Iris pigment epithelial cell (primary cell): ENCODE measurements around the gene SLCO3A1.
A peak's percentile ranks its signal among the peaks of the same experiment; 100 is the strongest.

Experiments
- DNase-seq: peaks from one replicate; pipeline ENCODE4 v3.0.0-alpha.2; 2011; ENCODE audit warnings: low read depth

The SLCO3A1 gene

GRCh38 chr15:92130244-92130643 lies 276.7 kb downstream of the SLCO3A1 start:
- DNase-seq: no peak

DNA sequence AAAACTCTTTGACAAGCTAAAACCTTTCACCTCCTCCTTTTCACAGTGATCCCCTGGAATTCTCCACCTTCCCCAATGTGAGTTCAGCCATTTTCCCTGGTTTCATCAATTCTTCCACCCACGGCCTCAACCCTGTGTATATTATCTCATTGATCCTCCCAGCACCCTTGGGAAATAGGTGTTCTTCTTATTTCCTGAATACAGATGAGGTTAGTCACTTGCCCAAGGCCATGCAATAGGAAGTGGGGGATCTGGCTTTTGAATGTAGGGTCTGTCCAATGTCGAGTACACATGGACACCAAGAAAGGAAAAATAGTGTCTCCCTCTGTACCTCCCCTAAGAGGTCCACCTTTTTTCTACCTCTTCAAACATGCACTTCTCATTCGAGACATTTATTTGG lies 277.4 kb downstream of the SLCO3A1 start:
- no peak for DNase-seq

DNA sequence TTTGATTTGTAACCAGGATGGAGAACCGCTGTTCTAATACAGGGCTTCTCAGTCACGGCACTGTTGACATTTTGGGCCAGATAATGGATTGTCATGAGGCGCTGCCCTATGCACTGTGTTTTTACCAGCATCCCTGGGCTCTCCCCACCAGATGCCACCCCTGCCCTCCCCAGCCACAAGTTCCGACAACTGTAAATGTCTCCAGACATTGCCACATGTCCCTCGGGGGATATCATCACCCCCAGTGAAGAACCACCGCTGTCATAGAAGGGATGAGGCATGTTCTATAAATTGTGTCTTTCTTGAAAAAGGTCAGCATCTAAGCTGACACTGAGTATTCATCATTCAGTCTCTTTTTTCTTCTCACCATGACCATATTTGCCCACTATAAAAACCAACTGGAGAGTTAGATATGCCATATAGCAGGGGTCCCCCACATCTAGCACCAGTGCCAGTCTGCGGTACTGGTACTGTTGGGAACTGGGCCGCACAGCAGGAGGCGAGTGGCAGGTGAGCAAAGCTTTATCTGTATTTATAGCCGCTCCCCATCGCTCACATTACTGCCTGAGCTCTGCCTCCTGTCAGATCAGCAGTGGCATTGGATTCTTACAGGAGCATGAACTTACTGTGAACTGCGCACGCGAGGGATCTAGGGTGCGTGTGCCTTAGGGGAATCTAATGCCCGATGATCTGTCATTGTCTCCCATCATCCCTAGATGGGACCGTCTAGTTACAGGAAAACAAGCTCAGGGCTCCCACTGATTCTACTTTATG lies 279.7 kb downstream of the SLCO3A1 start:
- DNase-seq: no peak

GRCh38 chr15:92140796-92141195 lies 287.3 kb downstream of the SLCO3A1 start:
- peak; percentile 7 for DNase-seq

GRCh38 chr15:92141607-92142006 lies 288.1 kb downstream of the SLCO3A1 start:
- no peak for DNase-seq

DNA sequence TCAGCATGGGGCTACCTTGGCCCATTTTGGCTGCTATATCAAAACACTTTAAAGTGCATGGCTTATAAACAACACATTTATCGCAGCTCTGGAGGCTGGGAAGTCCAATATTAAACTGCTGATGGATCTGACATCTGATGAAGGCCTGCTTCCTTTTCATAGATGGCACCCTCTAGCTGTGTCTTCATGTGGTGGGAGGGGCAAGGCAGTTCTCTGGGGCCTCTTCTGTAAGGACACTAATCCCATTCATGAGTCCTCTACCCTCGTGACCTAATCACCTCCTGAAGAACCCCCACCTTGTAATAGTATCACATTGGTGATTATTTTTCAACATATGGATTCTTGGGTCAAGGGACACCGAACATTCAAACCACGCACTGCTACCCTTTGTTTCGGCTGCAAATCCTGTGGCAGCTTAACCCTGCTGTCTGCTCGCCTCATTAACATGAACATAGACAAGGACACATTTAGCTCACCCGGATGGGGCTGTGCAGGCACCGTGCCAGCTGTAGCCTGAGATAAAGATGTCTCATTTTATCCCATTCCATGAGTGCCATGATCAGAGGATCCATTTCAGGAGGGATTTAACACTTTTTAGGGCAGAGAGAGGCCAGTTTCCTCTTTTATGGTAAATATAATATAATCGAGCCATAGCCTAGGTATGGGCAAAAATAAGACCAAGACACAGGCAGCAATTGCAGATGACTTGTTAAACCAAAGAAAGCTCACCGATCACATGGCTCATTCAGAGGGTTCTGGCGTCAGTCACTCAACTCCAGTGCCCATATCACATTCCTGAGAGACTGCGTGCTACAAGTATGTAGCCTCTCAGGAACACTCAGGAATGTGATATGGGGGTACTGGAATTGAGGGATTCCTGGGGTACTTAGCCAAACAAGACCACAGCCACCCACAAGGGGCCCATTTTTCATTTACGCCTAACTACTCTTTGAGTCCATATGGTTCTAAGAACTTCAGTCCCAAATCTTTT lies 289.0 kb downstream of the SLCO3A1 start:
- no peak for DNase-seq

DNA sequence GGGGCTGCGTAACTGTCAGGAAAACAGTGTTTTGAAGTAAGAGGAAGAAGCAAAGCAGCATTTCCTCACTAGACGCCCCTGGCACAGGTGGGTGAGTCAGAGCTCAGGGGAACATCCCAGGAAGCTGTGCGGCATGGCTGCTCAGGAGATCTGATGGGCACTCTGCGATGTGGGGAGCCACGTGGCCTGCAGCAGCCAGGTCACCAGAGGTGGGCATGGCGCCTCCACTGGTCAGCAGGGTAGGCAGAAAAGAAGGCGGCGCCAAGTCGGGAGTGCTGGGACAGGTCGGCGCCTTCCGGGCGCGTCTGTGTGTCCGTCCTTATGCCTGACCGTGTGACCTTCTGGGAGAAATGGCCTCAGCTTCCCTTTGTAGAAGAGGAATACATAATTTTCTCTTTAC lies 290.3 kb downstream of the SLCO3A1 start:
- DNase-seq: no peak

DNA sequence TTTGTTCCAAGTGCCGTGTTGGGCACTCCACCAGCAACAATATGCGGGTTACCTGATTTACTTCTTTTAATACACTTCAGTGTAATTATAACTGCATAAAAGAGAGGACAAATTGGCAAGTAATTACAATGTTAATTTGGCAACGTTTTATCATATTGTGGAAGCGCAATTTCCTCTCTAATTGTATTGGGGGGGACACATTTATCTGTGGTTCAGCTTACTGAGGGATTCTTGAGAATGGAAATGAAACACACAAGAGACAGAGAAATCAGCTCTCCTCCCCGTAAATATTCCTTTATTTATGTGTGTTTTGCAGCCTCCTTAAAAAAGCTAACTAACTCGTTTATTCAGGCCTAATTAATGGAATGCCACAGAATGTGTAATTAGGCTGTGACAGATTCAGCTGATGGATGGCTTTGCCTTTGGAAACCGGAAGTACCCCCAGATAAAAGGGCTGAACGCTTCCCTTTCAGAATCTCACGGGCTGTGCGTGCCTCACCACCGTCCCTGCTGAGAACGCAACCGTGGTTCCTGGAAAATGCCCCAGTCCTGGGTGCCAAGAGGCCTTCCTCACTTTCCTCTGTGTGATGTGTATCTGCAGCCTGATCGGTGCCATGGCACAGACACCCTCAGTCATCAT lies 293.1 kb downstream of the SLCO3A1 start:
- DNase-seq: no peak

GRCh38 chr15:92149029-92149428 lies 295.5 kb downstream of the SLCO3A1 start:
- DNase-seq: no peak

DNA sequence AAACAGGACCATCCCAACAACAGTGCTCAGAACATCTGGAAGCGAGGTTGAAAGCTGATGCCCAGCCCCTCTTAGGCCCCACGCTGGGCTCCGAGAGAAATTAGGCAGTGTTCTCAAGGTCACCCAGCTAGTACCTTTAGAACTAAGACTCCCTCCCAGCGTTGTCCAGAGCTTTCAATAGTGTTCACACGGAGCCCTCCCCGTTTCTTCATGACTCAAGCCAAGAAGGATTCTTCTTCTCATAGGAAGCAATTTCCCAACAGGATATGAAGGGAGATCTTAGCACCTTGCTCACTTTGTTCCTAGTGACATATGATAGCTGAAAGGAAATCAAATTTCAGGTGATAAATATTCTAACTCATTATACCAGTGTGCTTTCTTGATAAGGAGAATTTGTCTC lies 296.0 kb downstream of the SLCO3A1 start:
- DNase-seq: no peak

- DNase-seq: no peak
Measured at GRCh38 chr15:92151168-92151567, 297.7 kb downstream of the SLCO3A1 start.

DNA sequence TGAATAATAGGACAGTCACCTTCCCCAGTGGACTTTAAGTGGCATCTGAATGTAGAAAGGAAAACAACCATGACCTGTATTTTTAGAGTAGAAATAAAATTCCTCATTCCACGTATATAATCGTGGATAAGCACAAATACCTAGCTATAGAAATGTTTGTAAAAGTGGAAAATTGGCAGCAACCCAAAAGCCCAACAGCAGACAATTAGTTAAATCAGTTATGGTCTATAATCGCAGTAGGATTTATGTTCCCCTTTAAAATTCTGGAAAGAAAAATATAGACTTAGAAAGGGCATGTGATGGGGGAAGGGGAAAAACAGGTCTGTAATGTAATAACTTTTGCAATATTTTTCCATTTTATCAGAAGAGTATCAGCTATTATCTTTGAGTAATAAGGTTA lies 298.2 kb downstream of the SLCO3A1 start:
- DNase-seq: no peak

- DNase-seq: no peak
Measured at GRCh38 chr15:92152983-92153382, 299.5 kb downstream of the SLCO3A1 start.

GRCh38 chr15:92153620-92154019 lies 300.1 kb downstream of the SLCO3A1 start:
- no peak for DNase-seq

DNA sequence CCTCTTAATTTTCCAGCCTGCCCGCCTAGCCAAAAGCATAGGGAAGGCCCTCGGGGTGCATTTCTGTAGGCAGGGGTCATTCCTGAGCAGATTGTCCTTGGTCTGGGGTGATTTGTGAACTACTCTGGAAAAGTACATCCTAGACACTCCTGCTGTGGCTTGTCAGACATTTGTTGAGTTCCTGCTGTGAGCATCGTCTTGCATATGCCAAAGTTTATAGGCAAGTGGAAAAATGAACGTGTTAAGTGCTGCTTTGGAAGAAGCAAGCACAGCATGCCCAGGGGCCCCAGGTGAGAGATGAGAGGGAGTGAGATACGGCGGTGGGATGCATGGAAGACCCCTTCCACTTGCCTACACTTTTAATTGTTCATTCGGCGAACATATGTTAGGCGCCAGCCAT lies 302.4 kb downstream of the SLCO3A1 start:
- DNase-seq: no peak

DNA sequence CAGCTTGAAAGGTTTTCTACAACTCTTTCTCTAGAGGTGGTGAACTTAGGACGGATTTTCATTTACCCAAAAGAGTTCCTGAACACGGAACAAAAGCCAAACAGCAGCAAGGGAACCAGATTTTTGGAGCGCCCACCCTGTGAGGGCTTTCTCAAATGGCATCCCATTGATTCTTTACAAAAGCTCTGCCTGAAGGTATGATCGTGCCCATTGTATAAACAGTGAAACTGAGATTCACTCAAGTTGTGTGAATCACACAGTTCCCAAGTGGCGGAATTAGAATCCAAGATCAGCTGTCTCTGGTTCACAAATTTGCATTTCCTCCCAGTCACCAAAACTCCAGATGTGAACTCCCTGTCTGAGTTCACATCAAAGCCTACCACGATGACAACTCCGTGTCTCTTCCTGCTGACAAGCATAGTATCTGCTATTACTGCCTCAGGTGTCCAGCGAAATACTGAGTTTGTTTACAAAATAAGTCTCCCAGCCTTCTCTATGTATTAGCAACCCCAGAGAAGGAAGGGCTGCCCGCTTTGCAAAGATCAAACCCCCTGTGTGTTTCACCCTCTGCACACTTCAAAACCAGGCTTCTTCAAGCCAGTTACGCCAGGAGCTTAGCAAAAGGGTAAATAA lies 304.3 kb downstream of the SLCO3A1 start:
- DNase-seq: no peak

GRCh38 chr15:92158426-92158825 lies 304.9 kb downstream of the SLCO3A1 start:
- DNase-seq: no peak

DNA sequence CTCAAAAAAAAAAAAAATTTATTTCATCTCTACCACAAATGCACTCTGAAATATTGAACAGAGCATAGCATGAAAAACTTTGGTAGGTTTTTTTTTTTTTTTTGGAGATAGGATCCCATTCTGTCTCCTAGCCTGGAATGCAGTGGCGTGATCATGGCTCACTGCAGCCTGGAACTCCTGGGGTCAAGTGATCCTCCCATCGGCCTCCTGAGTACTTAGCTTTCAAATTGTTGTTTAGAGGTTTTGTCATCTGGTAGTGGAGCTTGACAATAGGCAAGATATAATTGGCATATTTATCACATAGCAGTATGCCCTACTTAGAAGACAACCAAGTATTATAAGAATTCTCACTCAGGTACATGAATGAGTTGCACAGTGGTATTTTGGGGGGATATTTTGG lies 306.0 kb downstream of the SLCO3A1 start:
- DNase-seq: no peak

- DNase-seq: no peak
Measured at GRCh38 chr15:92159906-92160841, 306.7 kb downstream of the SLCO3A1 start.

DNA sequence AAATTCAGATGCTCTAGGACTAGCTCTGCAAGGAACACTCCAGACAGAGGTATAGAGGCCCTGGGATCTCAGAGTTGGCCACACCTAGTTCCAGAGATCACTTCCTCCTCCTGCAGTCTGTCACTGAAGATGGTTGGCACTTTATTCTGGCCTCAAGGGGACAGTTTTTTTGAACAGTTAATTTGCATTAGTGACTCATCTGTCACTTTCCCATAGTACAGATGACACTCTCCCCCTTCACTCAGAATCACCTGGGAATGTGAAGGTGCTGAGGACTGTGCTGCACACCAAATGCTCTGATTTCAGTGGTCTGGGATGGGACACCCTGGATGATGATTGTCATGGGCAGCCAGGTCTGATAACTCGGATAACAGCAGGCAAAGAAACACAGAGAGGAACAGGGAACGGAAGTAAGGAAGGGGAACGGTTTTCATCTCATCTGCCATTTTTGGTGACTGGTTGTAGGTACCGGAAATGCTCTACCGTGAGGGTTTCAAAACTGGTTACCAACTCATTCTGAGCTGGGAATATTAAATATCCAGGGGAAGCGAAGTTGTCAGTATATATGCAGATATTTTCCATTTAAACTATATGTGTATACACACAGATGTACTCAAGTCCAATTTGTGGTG lies 307.6 kb downstream of the SLCO3A1 start:
- DNase-seq: no peak

- no peak for DNase-seq
Measured at GRCh38 chr15:92162657-92163056, 309.1 kb downstream of the SLCO3A1 start.
